Ishikawa (cell line): ENCODE data around the gene PREP.

Experiments
- CEBPB ChIP-seq: IDR thresholded peaks from 2 replicates; pipeline ENCODE4 v1.6.1; 2012
- MAX ChIP-seq: IDR thresholded peaks from 2 replicates; pipeline ENCODE4 v1.6.1; 2012
- YY1 ChIP-seq: IDR thresholded peaks from 2 replicates; pipeline ENCODE4 v1.6.1; 2012; ENCODE audit warnings: low read depth

GRCh38 chr6:105363100-105363754 is 39.7 kb downstream of the PREP start:
- TF ChIP-seq CEBPB, result no peak
- TF ChIP-seq YY1, result no peak
- no peak for TF ChIP-seq MAX
